Endothelial cell of umbilical vein (primary cell): ENCODE results near the gene ZNF423. TPM values are rescaled to one million over a fixed set of nuclear protein-coding genes. Genes with fewer than 3 reads are reported as not detected.

Experiments
- BruUV-seq: library from RNA; stranded (reverse); fragments of 400-500 nt; replicated peaks from 2 replicates; lab custom pipeline; 2021; lab: Mats Ljungman, UMichigan
- CTCF ChIA-PET: fragments of 300-600, 350-600 bp; sonication (Branson Sonifier 250); formaldehyde crosslinking; loops from one replicate; lab custom pipeline; 2021; ENCODE audit warnings: antibody characterized with exemption, inconsistent platforms; lab: Charles Lee
- POLR2A ChIA-PET: fragments of 300-600, 350-600 bp; sonication (Branson Sonifier 250); formaldehyde crosslinking; loops from one replicate; lab custom pipeline; 2021; ENCODE audit warnings: antibody characterized with exemption, inconsistent platforms; lab: Charles Lee
- DNase-seq: peaks from one replicate; pipeline ENCODE4 v3.0.0-alpha.2; 2011; ENCODE audit warnings: low read depth, low spot score
- FAIRE-seq: peaks from 2 replicates; lab custom pipeline; 2011; peaks lifted over from hg19 to GRCh38; lab: Jason Lieb, UNC
- H2AFZ ChIP-seq: 2 replicates; pipeline ENCODE4 v1.6.0; 2012; ENCODE audit warnings: low read depth, low read length, control low read depth, inconsistent platforms
- H3K27ac ChIP-seq: 2 replicates; pipeline ENCODE4 v1.5.1; 2011; ENCODE audit warnings: low read depth, mild to moderate bottlenecking, control low read depth, low read length, moderate library complexity; ENCODE audit not compliant: insufficient read depth
- H3K27me3 ChIP-seq, 2 experiments: 2 replicates each; pipeline versions ENCODE4 v1.6.0 to v1.6.1; 2011; ENCODE audit warnings: low read length in 2 of 2, mixed read lengths in 1 of 2; ENCODE audit not compliant: control insufficient read depth in 2 of 2, insufficient read depth in 2 of 2
- H3K36me3 ChIP-seq, 2 experiments: 2 replicates in 1 of 2; 3 replicates in 1 of 2; pipeline ENCODE4 v1.5.1; 2011; ENCODE audit warnings: low read length in 2 of 2, mild to moderate bottlenecking in 1 of 2, moderate library complexity in 1 of 2; ENCODE audit not compliant: control insufficient read depth in 2 of 2, insufficient read depth in 2 of 2; ENCODE audit errors: extremely low read depth in 1 of 2
- H3K4me1 ChIP-seq: 3 replicates; pipeline ENCODE4 v1.5.1; 2011; ENCODE audit warnings: mild to moderate bottlenecking, low read length; ENCODE audit not compliant: control insufficient read depth, insufficient read depth; ENCODE audit errors: extremely low read depth
- H3K4me2 ChIP-seq: 2 replicates; pipeline ENCODE4 v1.6.1; 2011; ENCODE audit warnings: low read length, control low read depth, mixed read lengths; ENCODE audit not compliant: insufficient read depth
- H3K4me3 ChIP-seq, 3 experiments: fragments of 200-600 bp in 1 of 3; sonication (generic), shearing (Covaris generic) in 1 of 3; replicated peaks in 1 of 3; 2 replicates each; pipeline ENCODE4 v1.5.1; 2011 to 2016; ENCODE audit warnings: control low read depth in 3 of 3, low read length in 3 of 3, mild to moderate bottlenecking in 2 of 3, inconsistent platforms in 1 of 3, low read depth in 1 of 3, moderate library complexity in 1 of 3; ENCODE audit not compliant: insufficient read depth in 1 of 3
- H3K79me2 ChIP-seq: 2 replicates; pipeline ENCODE4 v1.6.0; 2012; ENCODE audit warnings: low read length, inconsistent platforms; ENCODE audit not compliant: control insufficient read depth, insufficient read depth
- H3K9ac ChIP-seq: replicated peaks from 2 replicates; pipeline ENCODE3; 2011; ENCODE audit warnings: low read length, control low read depth; ENCODE audit not compliant: insufficient read depth; ENCODE audit errors: extremely low read depth
- H3K9me1 ChIP-seq: replicated peaks from 3 replicates; pipeline ENCODE4 v1.6.0; 2011; ENCODE audit warnings: mild to moderate bottlenecking, low read length; ENCODE audit not compliant: control insufficient read depth, insufficient read depth; ENCODE audit errors: extremely low read depth
- H3K9me3 ChIP-seq: replicated peaks from 2 replicates; pipeline ENCODE4 v1.5.1; 2012; ENCODE audit warnings: low read length, inconsistent platforms; ENCODE audit not compliant: control insufficient read depth, insufficient read depth
- H4K20me1 ChIP-seq: replicated peaks from 2 replicates; pipeline ENCODE3; 2011; ENCODE audit warnings: mild to moderate bottlenecking, low read length; ENCODE audit not compliant: control insufficient read depth, insufficient read depth; ENCODE audit errors: extremely low read depth
- CTCF ChIP-seq, 2 donors: IDR thresholded peaks; 1 replicate in 1 of 2; 2 replicates in 1 of 2; pipeline ENCODE4 v1.5.1; 2011; ENCODE audit warnings: low read length in 2 of 2, mild to moderate bottlenecking in 2 of 2, moderate library complexity in 2 of 2, control low read depth in 1 of 2, inconsistent platforms in 1 of 2, low read depth in 1 of 2; ENCODE audit not compliant: insufficient read depth in 1 of 2; ENCODE audit errors: extremely low read depth in 1 of 2
- EZH2 ChIP-seq: IDR thresholded peaks from 2 replicates; pipeline ENCODE4 v1.6.1; 2012; ENCODE audit warnings: borderline replicate concordance, low read depth, mild to moderate bottlenecking, moderate library complexity, low read length, inconsistent platforms; ENCODE audit not compliant: severe bottlenecking
- FOS ChIP-seq: IDR thresholded peaks from 2 replicates; pipeline ENCODE4 v1.6.1; 2011; ENCODE audit warnings: mild to moderate bottlenecking, low read length, moderate library complexity, borderline replicate concordance; ENCODE audit not compliant: insufficient read depth
- GATA2 ChIP-seq: IDR thresholded peaks from 2 replicates; pipeline ENCODE4 v1.7.0; 2011; ENCODE audit warnings: low read depth, mild to moderate bottlenecking, moderate library complexity, mixed read lengths, low read length; ENCODE audit not compliant: insufficient read length, insufficient read depth
- JUN ChIP-seq: IDR thresholded peaks from 2 replicates; pipeline ENCODE4 v1.6.1; 2011; ENCODE audit warnings: borderline replicate concordance, low read depth; ENCODE audit not compliant: insufficient read length, insufficient read depth
- MAX ChIP-seq: IDR thresholded peaks from 2 replicates; pipeline ENCODE4 v1.6.1; 2011; ENCODE audit not compliant: insufficient read depth, insufficient read length
- MYC ChIP-seq: IDR thresholded peaks from one replicate; pipeline ENCODE4 v1.6.1; 2011; ENCODE audit warnings: mild to moderate bottlenecking, low read depth, low read length
- POLR2A ChIP-seq: IDR thresholded peaks from 2 replicates; pipeline ENCODE4 v1.6.1; 2012; ENCODE audit warnings: low read depth, mild to moderate bottlenecking, control low read depth, low read length
- POLR2AphosphoS5 ChIP-seq: IDR thresholded peaks from 2 replicates; pipeline ENCODE4 v1.6.1; 2012; ENCODE audit warnings: low read depth, mild to moderate bottlenecking, control low read depth, low read length, moderate library complexity; ENCODE audit not compliant: insufficient read depth
- dilution Hi-C: fragments of 300-500 bp; cut with MboI; formaldehyde crosslinking; loops from one replicate; pipeline ENCODE4 v1.15.0; 2019; ENCODE audit warnings: low sequenced_read_pairs; ENCODE audit not compliant: extremely low pct_ligation_motif_present
- intact Hi-C: fragments of 100-400 bp; cut with micrococcal nuclease; formaldehyde crosslinking; loops from one replicate; pipeline ENCODE4 v1.10.0; 2022
- polyA plus RNA-seq, 4 experiments: library from polyadenylated mRNA; depleted of rRNA in 3 of 4; stranded (reverse) in 3 of 4; unstranded in 1 of 4; fragments of >200 nt; gene quantifications; 2 replicates each; pipeline versions ENCODE4 v1.2.1 to v1.2.3, GENCODE V29; 2011 to 2012; ENCODE audit warnings: missing spikeins in 1 of 4
- total RNA-seq: library from RNA; stranded (reverse); gene quantifications from 2 replicates; pipeline ENCODE4 v1.2.3, GENCODE V29; 2021

The ZNF423 gene
- total and polyA plus RNA-seq, 2 donors (not counting 3 experiments of a cell fraction or from before 2014, with no cell fraction given) = 2.2 to 8.1 TPM

- Histone ChIP-seq H3K4me3 (no peak overlapping the region), H3K9me3 (no peaks in the 10 kb centered on the region), H3K36me3 (no peaks in the 10 kb centered on the region), H3K79me2 (no peaks in the 10 kb centered on the region), H2AFZ (no peak overlapping the region), H3K27ac (no peak overlapping the region), H4K20me1 (no peaks in the 10 kb centered on the region), H3K9me1 (no peaks in the 10 kb centered on the region), H3K27me3 (no peaks in the 10 kb centered on the region), H3K4me2 (no peak overlapping the region), H3K4me1 (peaks cover 4% of the 10 kb centered on the region), H3K9ac (no peak overlapping the region)
- POLR2A ChIA-PET = no interaction called here
- no peak for FAIRE-seq
- dilution Hi-C loops (no loop called here), intact Hi-C loops (no loop called here)
- no TSS peak for BruUV-seq
- TF ChIP-seq CTCF (IDR thresholded peaks at IDR 0.05; ENCODE audit: extremely low read depth in 1 of 2, insufficient read depth in 1 of 2, low read depth in 1 of 2, low read length in 2 of 2) (no peak), POLR2A (no peak), MYC (no peak), FOS (no peak), GATA2 (no peak), EZH2 (no peak), MAX (no peak), POLR2AphosphoS5 (no peak), JUN (no peak)
- DNase-seq = no peak
- CTCF ChIA-PET = no interaction called here
Observed at GRCh38 chr16:49600976-49601375, 254.9 kb downstream of the ZNF423 start.
